BE2C (cell line): ENCODE measurements around the gene VRK3.

Experiments used
- DNase-seq: peaks from one replicate; pipeline ENCODE4 v3.0.0-alpha.2; 2020
- H3K27me3 ChIP-seq: fragments of 250-450 bp; sonication (Bioruptor Pico); 2 replicates; pipeline ENCODE4 v1.5.1; 2020; ENCODE audit warnings: mild to moderate bottlenecking
- H3K36me3 ChIP-seq: fragments of 250-450 bp; sonication (Bioruptor Pico); 2 replicates; pipeline ENCODE4 v1.5.1; 2020; ENCODE audit warnings: mild to moderate bottlenecking
- H3K4me1 ChIP-seq: fragments of 250-450 bp; sonication (Bioruptor Pico); 2 replicates; pipeline ENCODE4 v1.5.1; 2020
- H3K4me3 ChIP-seq: 2 replicates; pipeline ENCODE4 v1.5.1; 2011; ENCODE audit warnings: low read depth, low read length
- H3K9me3 ChIP-seq: fragments of 250-450 bp; sonication (Bioruptor Pico); 2 replicates; pipeline ENCODE4 v1.5.1; 2020
- CTCF ChIP-seq: IDR thresholded peaks from 2 replicates; pipeline ENCODE4 v1.5.1; 2012; ENCODE audit warnings: mild to moderate bottlenecking, low read depth, low read length

The VRK3 gene

GRCh38 chr19:49987159-49987698, 37.9 kb downstream of the VRK3 start:
- no peaks in the 10 kb centered on the region for H3K4me1 ChIP-seq
- no peaks in the 10 kb centered on the region for H3K36me3 ChIP-seq
- no peak overlapping the region for H3K4me3 ChIP-seq
- no peak for TF ChIP-seq CTCF
- no peaks in the 10 kb centered on the region for H3K9me3 ChIP-seq
- no peaks in the 10 kb centered on the region for H3K27me3 ChIP-seq
- no peak for DNase-seq

- Histone ChIP-seq H3K4me3 (no peak overlapping the region), H3K9me3 (no peaks in the 10 kb centered on the region), H3K27me3 (no peaks in the 10 kb centered on the region), H3K4me1 (no peaks in the 10 kb centered on the region), H3K36me3 (no peaks in the 10 kb centered on the region)
- no peak for TF ChIP-seq CTCF
- DNase-seq: no peak
These were observed 38.8 kb downstream of the VRK3 start for GRCh38 chr19:49986354-49986753.

- no peak for TF ChIP-seq CTCF
- H3K9me3 ChIP-seq: no peaks in the 10 kb centered on the region
- H3K27me3 ChIP-seq: no peaks in the 10 kb centered on the region
- H3K4me1 ChIP-seq: no peaks in the 10 kb centered on the region
- DNase-seq: no peak
- H3K36me3 ChIP-seq: no peaks in the 10 kb centered on the region
- no peak overlapping the region for H3K4me3 ChIP-seq
These were observed 39.3 kb downstream of the VRK3 start for GRCh38 chr19:49985871-49986270.

GRCh38 chr19:49984491-49984890, 40.7 kb downstream of the VRK3 start:
- H3K9me3 ChIP-seq: no peaks in the 10 kb centered on the region
- no peaks in the 10 kb centered on the region for H3K4me1 ChIP-seq
- DNase-seq: no peak
- no peak overlapping the region for H3K4me3 ChIP-seq
- H3K36me3 ChIP-seq: no peaks in the 10 kb centered on the region
- no peaks in the 10 kb centered on the region for H3K27me3 ChIP-seq
- no peak for TF ChIP-seq CTCF

- no peaks in the 10 kb centered on the region for H3K36me3 ChIP-seq
- H3K27me3 ChIP-seq: no peaks in the 10 kb centered on the region
- peak; percentile 94 for TF ChIP-seq CTCF
- DNase-seq: peak; percentile 79
- H3K4me3 ChIP-seq: no peak overlapping the region
- no peaks in the 10 kb centered on the region for H3K4me1 ChIP-seq
- H3K9me3 ChIP-seq: no peaks in the 10 kb centered on the region
These were observed 41.4 kb downstream of the VRK3 start for GRCh38 chr19:49983645-49984229.

- Histone ChIP-seq H3K4me3 (no peak overlapping the region), H3K27me3 (no peaks in the 10 kb centered on the region), H3K9me3 (no peaks in the 10 kb centered on the region), H3K4me1 (no peaks in the 10 kb centered on the region), H3K36me3 (no peaks in the 10 kb centered on the region)
- DNase-seq: no peak
- no peak for TF ChIP-seq CTCF
These were observed 43.3 kb downstream of the VRK3 start for GRCh38 chr19:49981603-49982593.
